Vagina (tissue), 2 donors: ENCODE data around the gene SLC49A3. TPM values are rescaled to one million over a fixed set of nuclear protein-coding genes. Genes with fewer than 3 reads are reported as not detected.

Experiments used
- DNase-seq, 2 donors: peaks; one replicate each; pipeline ENCODE4 v3.0.0-alpha.2; 2017; ENCODE audit errors: extremely low spot score in 2 of 2
- H3K27ac ChIP-seq: fragments of 200-600 bp; sonication (generic); one replicate; pipeline ENCODE4 v1.5.1; 2019
- H3K27me3 ChIP-seq: fragments of 200-600 bp; sonication (generic); one replicate; pipeline ENCODE4 v1.5.1; 2019
- H3K36me3 ChIP-seq, 2 donors: fragments of 200-600 bp; sonication (generic); one replicate each; pipeline ENCODE4 v1.5.1; 2017 to 2019
- H3K4me1 ChIP-seq: fragments of 200-600 bp; sonication (generic); one replicate; pipeline ENCODE4 v1.5.1; 2019
- H3K4me3 ChIP-seq, 2 donors: fragments of 200-600 bp; sonication (generic); 1 replicate in 1 of 2; 2 replicates in 1 of 2; pipeline ENCODE4 v1.5.1; 2016 to 2019
- H3K9me3 ChIP-seq: fragments of 200-600 bp; sonication (generic); one replicate; pipeline ENCODE4 v1.5.1; 2019
- CTCF ChIP-seq, 3 experiments: fragments of 450-650 bp in 2 of 3; fragments of 200-600 bp in 1 of 3; sonication (generic) in 1 of 3; IDR thresholded peaks; one replicate each; pipeline ENCODE4 v1.5.1; 2017 to 2019; ENCODE audit warnings: antibody characterized with exemption in 3 of 3, mild to moderate bottlenecking in 2 of 3, moderate library complexity in 2 of 3
- POLR2A ChIP-seq, 2 donors: fragments of 450-650 bp; IDR thresholded peaks; one replicate each; pipeline ENCODE4 v1.6.1; 2017; ENCODE audit warnings: antibody characterized with exemption in 2 of 2, mild to moderate bottlenecking in 2 of 2, moderate library complexity in 2 of 2
- POLR2AphosphoS5 ChIP-seq, 2 donors: sonication (generic); formaldehyde crosslinking; IDR thresholded peaks; one replicate each; pipeline ENCODE4 v1.9.0; 2017; ENCODE audit warnings: antibody characterized with exemption in 2 of 2, mild to moderate bottlenecking in 2 of 2, low read depth in 1 of 2; ENCODE audit not compliant: insufficient read depth in 1 of 2
- intact Hi-C: fragments of 100-400 bp; cut with DNase I; formaldehyde crosslinking; loops from one replicate; pipeline ENCODE4 v1.15.1; 2023
- total RNA-seq: library from RNA; depleted of rRNA; stranded (reverse); fragments of >200 nt; gene quantifications from one replicate; pipeline ENCODE4 v1.2.3, GENCODE V29; 2016

The SLC49A3 gene
- total RNA-seq, 1 donor from 2014 or later = 11.0 TPM

- no peaks in the 10 kb centered on the region for H3K36me3 ChIP-seq
- H3K27me3 ChIP-seq = peaks cover 5% of the 10 kb centered on the region
- intact Hi-C loops = no loop called here
- TF ChIP-seq POLR2AphosphoS5 (IDR thresholded peaks at IDR 0.05; ENCODE audit: insufficient read depth in 1 of 2, low read depth in 1 of 2) (no peak), CTCF (IDR thresholded peaks at IDR 0.05) (no peak), POLR2A (IDR thresholded peaks at IDR 0.05) (no peak)
- H3K27ac ChIP-seq = no peak overlapping the region
- H3K4me3 ChIP-seq = no peak overlapping the region
- H3K9me3 ChIP-seq = no peaks in the 10 kb centered on the region
- DNase-seq = no peak
- H3K4me1 ChIP-seq = peaks cover 5% of the 10 kb centered on the region
Measured at GRCh38 chr4:651884-652642, 36.9 kb downstream of the SLC49A3 start.

GRCh38 chr4:650951-651883, 37.7 kb downstream of the SLC49A3 start:
- no peaks in the 10 kb centered on the region for H3K36me3 ChIP-seq
- H3K9me3 ChIP-seq = no peaks in the 10 kb centered on the region
- DNase-seq = no peak
- no peak overlapping the region for H3K4me3 ChIP-seq
- no peak for TF ChIP-seq POLR2AphosphoS5 (IDR thresholded peaks at IDR 0.05; ENCODE audit: insufficient read depth in 1 of 2, low read depth in 1 of 2)
- TF ChIP-seq CTCF (IDR thresholded peaks at IDR 0.05) = no peak
- TF ChIP-seq POLR2A (IDR thresholded peaks at IDR 0.05) = no peak
- H3K27me3 ChIP-seq = peaks cover 5% of the 10 kb centered on the region
- H3K4me1 ChIP-seq = peaks cover 5% of the 10 kb centered on the region
- no peak overlapping the region for H3K27ac ChIP-seq
- intact Hi-C loops = no loop called here

- Histone ChIP-seq H3K27me3 (peaks cover 5% of the 10 kb centered on the region), H3K4me3 (no peak overlapping the region)
- intact Hi-C loops = no loop called here
Measured at GRCh38 chr4:650461-650860, 38.5 kb downstream of the SLC49A3 start.

GRCh38 chr4:649751-650310, 39.1 kb downstream of the SLC49A3 start:
- Histone ChIP-seq H3K9me3 (no peaks in the 10 kb centered on the region), H3K27ac (no peak overlapping the region), H3K4me1 (peaks cover 5% of the 10 kb centered on the region), H3K4me3 (no peak overlapping the region), H3K27me3 (peaks cover 5% of the 10 kb centered on the region), H3K36me3 (no peaks in the 10 kb centered on the region)
- DNase-seq = no peak
- intact Hi-C loops = no loop called here
- no peak for TF ChIP-seq CTCF (IDR thresholded peaks at IDR 0.05)
- TF ChIP-seq POLR2A (IDR thresholded peaks at IDR 0.05) = no peak
- no peak for TF ChIP-seq POLR2AphosphoS5 (IDR thresholded peaks at IDR 0.05; ENCODE audit: insufficient read depth in 1 of 2, low read depth in 1 of 2)

More at GRCh38 chr4:650461-650860, 38.5 kb downstream of the SLC49A3 start:
- H3K4me1 ChIP-seq = peaks cover 5% of the 10 kb centered on the region
- H3K9me3 ChIP-seq = no peaks in the 10 kb centered on the region
- H3K36me3 ChIP-seq = no peaks in the 10 kb centered on the region
- TF ChIP-seq POLR2AphosphoS5 (IDR thresholded peaks at IDR 0.05; ENCODE audit: insufficient read depth in 1 of 2, low read depth in 1 of 2) (no peak), CTCF (IDR thresholded peaks at IDR 0.05) (no peak), POLR2A (IDR thresholded peaks at IDR 0.05) (no peak)
- DNase-seq = no peak
- no peak overlapping the region for H3K27ac ChIP-seq
